K562 (cell line): Measurements from ENCODE around the gene ZPR1. TPM values are rescaled to one million over a fixed set of nuclear protein-coding genes. Genes with fewer than 3 reads are reported as not detected.

Experiments used
- ATF7 ChIP-seq: fragments of 450-650 bp; IDR thresholded peaks from 2 replicates; pipeline ENCODE4 v1.7.1; 2014; ENCODE audit warnings: mild to moderate bottlenecking, moderate library complexity
- CC2D1A ChIP-seq: fragments of 450-650 bp; IDR thresholded peaks from 2 replicates; pipeline ENCODE4 v1.6.1; 2017; ENCODE audit warnings: mild to moderate bottlenecking
- HDAC1 ChIP-seq, 2 experiments: fragments of 450-650 bp; IDR thresholded peaks; 2 replicates each; pipeline ENCODE4 v1.6.1; 2016 to 2017; ENCODE audit warnings: inconsistent platforms in 1 of 2, mild to moderate bottlenecking in 1 of 2, moderate library complexity in 1 of 2
- HSF4 ChIP-seq: fragments of 250-450 bp; sonication (Bioruptor Pico); IDR thresholded peaks from 2 replicates; pipeline ENCODE4 v2.1.2; 2022; ENCODE audit warnings: mild to moderate bottlenecking, moderate library complexity, borderline replicate concordance
- MYC ChIP-seq, 2 experiments: fragments of 250-450 bp in 1 of 2; sonication (Bioruptor Pico) in 1 of 2; IDR thresholded peaks; 2 replicates each; pipeline versions ENCODE4 v1.5.1 to v1.6.1; 2012 to 2021; ENCODE audit warnings: low read depth in 2 of 2, borderline replicate concordance in 1 of 2, improper control_type of control experiment in 1 of 2, low read length in 1 of 2, mild to moderate bottlenecking in 1 of 2, moderate library complexity in 1 of 2
- NR2C2 ChIP-seq, 2 experiments: fragments of 200-800 bp in 1 of 2; sonication (Bioruptor generic) in 1 of 2; sonication (generic) in 1 of 2; formaldehyde crosslinking in 1 of 2; IDR thresholded peaks; 2 replicates each; pipeline versions ENCODE4 v1.6.1 to v1.8.0; 2016 to 2022; ENCODE audit warnings: mild to moderate bottlenecking in 1 of 2, missing compliant biosample characterization in 1 of 2, missing genetic modification characterization in 1 of 2, missing genetic modification reagents in 1 of 2
- PML ChIP-seq: IDR thresholded peaks from 2 replicates; pipeline ENCODE4 v1.6.1; 2012; ENCODE audit warnings: low read length, inconsistent platforms
- POLR2H ChIP-seq: IDR thresholded peaks from 2 replicates; pipeline ENCODE4 v1.6.1; 2016; ENCODE audit warnings: missing genetic modification characterization, low read depth, mild to moderate bottlenecking, control low read depth, missing compliant biosample characterization, moderate library complexity
- SMAD1 ChIP-seq: fragments of 150-350 bp; IDR thresholded peaks from 2 replicates; pipeline ENCODE4 v1.6.1; 2014; ENCODE audit warnings: low read length, low read depth; ENCODE audit not compliant: partially characterized antibody
- SRF ChIP-seq, 2 experiments: fragments of 250-450, 450-650 bp in 1 of 2; sonication (Bioruptor Pico) in 1 of 2; sonication (generic) in 1 of 2; formaldehyde crosslinking; IDR thresholded peaks; 2 replicates each; pipeline versions ENCODE4 v1.5.0 to v1.5.1; 2020 to 2022; ENCODE audit warnings: mild to moderate bottlenecking in 1 of 2, missing genetic modification reagents in 1 of 2
- SUPT5H ChIP-seq: fragments of 450-650 bp; IDR thresholded peaks from 2 replicates; pipeline ENCODE4 v1.6.1; 2016
- ZFP1 ChIP-seq: fragments of 450-650 bp; formaldehyde crosslinking; IDR thresholded peaks from 2 replicates; pipeline ENCODE4 v1.4.0; 2020; ENCODE audit warnings: mild to moderate bottlenecking, mixed read lengths
- ZNF134 ChIP-seq: fragments of 250-450 bp; sonication (Bioruptor Pico); conservative IDR thresholded peaks from 2 replicates; pipeline ENCODE4 v1.4.0; 2020
- ZNF197 ChIP-seq: fragments of 200-800 bp; sonication (Bioruptor generic); IDR thresholded peaks from 2 replicates; pipeline ENCODE4 v1.6.1; 2016; ENCODE audit warnings: low read depth, missing genetic modification characterization, missing compliant biosample characterization
- ZNF224 ChIP-seq: sonication (generic); formaldehyde crosslinking; IDR thresholded peaks from 2 replicates; pipeline ENCODE4 v1.8.0; 2022; ENCODE audit warnings: mild to moderate bottlenecking, missing genetic modification reagents
- ZNF586 ChIP-seq: fragments of 450-650 bp; formaldehyde crosslinking; conservative IDR thresholded peaks from 2 replicates; pipeline ENCODE4 v1.4.0; 2020; ENCODE audit warnings: mild to moderate bottlenecking, moderate library complexity
- polyA plus RNA-seq, 8 experiments: library from polyadenylated mRNA; depleted of rRNA in 4 of 8; stranded (reverse) in 5 of 8; unstranded in 3 of 8; fragments of >200 nt; fragmentation: Nextera tagmentation in 2 of 8; fragmentation: Illumina TruSeq in 1 of 8; extraction: Ambion mirVana in 2 of 8; extraction: Trizol in 1 of 8; gene quantifications; 2 replicates each; pipeline versions ENCODE4 v1.2.1 to v1.2.3, GENCODE V29; 2011 to 2014; ENCODE audit warnings: inconsistent platforms in 1 of 8, missing spikeins in 1 of 8
- total RNA-seq, 7 experiments: library from RNA; depleted of rRNA in 6 of 7; stranded (reverse); fragments of >200 nt in 6 of 7; fragmentation: Illumina TruSeq in 2 of 7; extraction: Trizol in 2 of 7; gene quantifications; 2 replicates each; pipeline versions ENCODE4 v1.2.1 to v1.2.3, GENCODE V29; 2011 to 2021; ENCODE audit warnings: low replicate concordance in 1 of 7
- TF ChIP-seq, protein P1 (sequence below), 2 experiments: fragments of 450-650 bp in 1 of 2; sonication (generic) in 1 of 2; formaldehyde crosslinking in 1 of 2; IDR thresholded peaks; 2 replicates each; pipeline versions ENCODE4 v1.7.1 to v1.9.0; 2016 to 2022; ENCODE audit warnings: inconsistent platforms in 1 of 2, mild to moderate bottlenecking in 1 of 2, missing genetic modification reagents in 1 of 2
- TF ChIP-seq, protein P2 (sequence below): sonication (generic); formaldehyde crosslinking; IDR thresholded peaks from 2 replicates; pipeline ENCODE4 v1.9.0; 2022; ENCODE audit warnings: mild to moderate bottlenecking, missing genetic modification reagents

Gene ZPR1
- total and polyA plus RNA-seq, 9 of the 15 experiments (the other 6 are each of a cell fraction or from before 2014, with no cell fraction given): 13.0 to 120 (median 83.8) TPM

DNA sequence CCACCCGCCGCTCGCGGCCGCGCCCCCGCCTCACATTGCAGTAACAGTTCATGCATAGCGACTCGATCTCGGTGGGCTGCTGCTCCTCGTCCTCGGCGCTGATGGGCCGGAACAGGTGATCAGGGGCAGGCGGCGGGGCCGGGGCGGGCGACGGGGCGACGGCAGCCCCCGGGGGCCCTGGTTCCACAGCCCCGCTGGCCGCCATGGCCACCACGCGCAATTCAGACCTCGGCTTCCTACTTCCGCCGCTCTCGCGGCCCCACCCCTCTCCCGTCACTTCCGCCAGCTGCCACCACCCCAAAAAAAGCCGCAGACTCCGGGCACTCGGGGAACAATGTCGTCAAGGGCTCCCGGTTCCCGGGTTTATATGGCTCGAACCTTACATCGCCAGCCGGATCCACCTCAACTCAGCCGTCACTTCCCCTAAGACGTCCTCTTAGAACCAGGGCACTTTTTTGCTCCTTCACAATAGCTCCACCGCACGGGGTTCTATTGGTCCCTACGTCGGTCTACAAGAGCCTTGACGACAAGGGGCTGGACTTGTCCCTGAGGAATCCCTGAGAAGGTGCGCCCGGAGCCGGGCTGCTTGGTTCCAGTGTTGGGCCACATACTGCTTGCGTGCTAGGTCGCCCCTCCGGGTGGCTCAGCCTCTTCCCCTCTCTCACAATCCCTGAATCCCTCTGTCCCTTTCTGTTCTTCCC, at the start of gene ZPR1 (continued):
- TF ChIP-seq, protein P1, sequence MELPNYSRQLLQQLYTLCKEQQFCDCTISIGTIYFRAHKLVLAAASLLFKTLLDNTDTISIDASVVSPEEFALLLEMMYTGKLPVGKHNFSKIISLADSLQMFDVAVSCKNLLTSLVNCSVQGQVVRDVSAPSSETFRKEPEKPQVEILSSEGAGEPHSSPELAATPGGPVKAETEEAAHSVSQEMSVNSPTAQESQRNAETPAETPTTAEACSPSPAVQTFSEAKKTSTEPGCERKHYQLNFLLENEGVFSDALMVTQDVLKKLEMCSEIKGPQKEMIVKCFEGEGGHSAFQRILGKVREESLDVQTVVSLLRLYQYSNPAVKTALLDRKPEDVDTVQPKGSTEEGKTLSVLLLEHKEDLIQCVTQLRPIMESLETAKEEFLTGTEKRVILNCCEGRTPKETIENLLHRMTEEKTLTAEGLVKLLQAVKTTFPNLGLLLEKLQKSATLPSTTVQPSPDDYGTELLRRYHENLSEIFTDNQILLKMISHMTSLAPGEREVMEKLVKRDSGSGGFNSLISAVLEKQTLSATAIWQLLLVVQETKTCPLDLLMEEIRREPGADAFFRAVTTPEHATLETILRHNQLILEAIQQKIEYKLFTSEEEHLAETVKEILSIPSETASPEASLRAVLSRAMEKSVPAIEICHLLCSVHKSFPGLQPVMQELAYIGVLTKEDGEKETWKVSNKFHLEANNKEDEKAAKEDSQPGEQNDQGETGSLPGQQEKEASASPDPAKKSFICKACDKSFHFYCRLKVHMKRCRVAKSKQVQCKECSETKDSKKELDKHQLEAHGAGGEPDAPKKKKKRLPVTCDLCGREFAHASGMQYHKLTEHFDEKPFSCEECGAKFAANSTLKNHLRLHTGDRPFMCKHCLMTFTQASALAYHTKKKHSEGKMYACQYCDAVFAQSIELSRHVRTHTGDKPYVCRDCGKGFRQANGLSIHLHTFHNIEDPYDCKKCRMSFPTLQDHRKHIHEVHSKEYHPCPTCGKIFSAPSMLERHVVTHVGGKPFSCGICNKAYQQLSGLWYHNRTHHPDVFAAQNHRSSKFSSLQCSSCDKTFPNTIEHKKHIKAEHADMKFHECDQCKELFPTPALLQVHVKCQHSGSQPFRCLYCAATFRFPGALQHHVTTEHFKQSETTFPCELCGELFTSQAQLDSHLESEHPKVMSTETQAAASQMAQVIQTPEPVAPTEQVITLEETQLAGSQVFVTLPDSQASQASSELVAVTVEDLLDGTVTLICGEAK (IDR thresholded peaks at IDR 0.05): peak; percentile 92
- TF ChIP-seq, protein P1 (CRISPR knock-in tag; IDR thresholded peaks at IDR 0.05): no peak
- no peak for TF ChIP-seq HSF4 (CRISPR knock-in tag)
- peak; percentile 19; the same call in 1 of the 2 replicates for TF ChIP-seq PML
- no peak for TF ChIP-seq NR2C2 (CRISPR knock-in tag; IDR thresholded peaks at IDR 0.05)
- 0 out of 2 replicates have a peak, but pooled peaks have one; percentile 27 for TF ChIP-seq NR2C2 (tag; IDR thresholded peaks at IDR 0.05)
- TF ChIP-seq ZNF197 (CRISPR knock-in tag): no peak
- no peak for TF ChIP-seq ZNF134
- peak in 1 of 2 experiments; percentile 57; a peak in 1 of 4 replicates for TF ChIP-seq SRF (CRISPR knock-in tag; IDR thresholded peaks at IDR 0.05)
- peak; percentile 93 for TF ChIP-seq MYC (IDR thresholded peaks at IDR 0.05; ENCODE audit: low read depth, low read length)
- TF ChIP-seq MYC (CRISPR knock-in tag; IDR thresholded peaks at IDR 0.05; ENCODE audit: borderline replicate concordance, low read depth): no peak
- no peak for TF ChIP-seq SMAD1
- TF ChIP-seq, protein P2, sequence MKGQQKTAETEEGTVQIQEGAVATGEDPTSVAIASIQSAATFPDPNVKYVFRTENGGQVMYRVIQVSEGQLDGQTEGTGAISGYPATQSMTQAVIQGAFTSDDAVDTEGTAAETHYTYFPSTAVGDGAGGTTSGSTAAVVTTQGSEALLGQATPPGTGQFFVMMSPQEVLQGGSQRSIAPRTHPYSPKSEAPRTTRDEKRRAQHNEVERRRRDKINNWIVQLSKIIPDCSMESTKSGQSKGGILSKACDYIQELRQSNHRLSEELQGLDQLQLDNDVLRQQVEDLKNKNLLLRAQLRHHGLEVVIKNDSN: no peak
- peak; percentile 72 for TF ChIP-seq ATF7
- TF ChIP-seq CC2D1A: 0 out of 2 replicates have a peak, but pooled peaks have one; percentile 18
- no peak for TF ChIP-seq ZFP1 (CRISPR knock-in tag)
- no peak for TF ChIP-seq ZNF586
- no peak for TF ChIP-seq ZNF224
- no peak; the same call in 1 of the 2 replicates for TF ChIP-seq POLR2H
- peak; percentile 60 to 89; a peak in 2 of 4 replicates for TF ChIP-seq HDAC1 (IDR thresholded peaks at IDR 0.05)
- TF ChIP-seq SUPT5H: peak; percentile 78
